Measurements from ENCODE around the gene GTPBP4.

The GTPBP4 gene

GRCh38 chr10:949446-949845, 38.8 kb upstream of the GTPBP4 start:
- no peak for ATAC-seq
- no peak for TF ChIP-seq ISL1 (CRISPR knock-in tag; IDR thresholded peaks at IDR 0.05)
- no peak for TF ChIP-seq TOX (CRISPR knock-in tag; IDR thresholded peaks at IDR 0.05; ENCODE audit: borderline replicate concordance)
- TF ChIP-seq ZFP30 (CRISPR knock-in tag; IDR thresholded peaks at IDR 0.05): no peak
- TF ChIP-seq ZNF8 (CRISPR knock-in tag; IDR thresholded peaks at IDR 0.05): no peak
- no peak for TF ChIP-seq POU6F1 (CRISPR knock-in tag; IDR thresholded peaks at IDR 0.05; ENCODE audit: borderline replicate concordance, low read depth)
- no peak for TF ChIP-seq TSHZ2 (CRISPR knock-in tag; IDR thresholded peaks at IDR 0.05)
- TF ChIP-seq ZNF70 (CRISPR knock-in tag; IDR thresholded peaks at IDR 0.05): no peak
- TF ChIP-seq CSDC2 (CRISPR knock-in tag; IDR thresholded peaks at IDR 0.05): no peak

- ATAC-seq: no peak
- TF ChIP-seq PPARA (CRISPR knock-in tag; IDR thresholded peaks at IDR 0.05; ENCODE audit: borderline replicate concordance) (no peak), TOX (CRISPR knock-in tag; IDR thresholded peaks at IDR 0.05; ENCODE audit: borderline replicate concordance) (no peak), ARNTL (CRISPR knock-in tag; IDR thresholded peaks at IDR 0.05; ENCODE audit: borderline replicate concordance, low read depth) (no peak), GLIS3 (CRISPR knock-in tag; IDR thresholded peaks at IDR 0.05) (no peak), CSDC2 (CRISPR knock-in tag; IDR thresholded peaks at IDR 0.05) (no peak), POU6F1 (CRISPR knock-in tag; IDR thresholded peaks at IDR 0.05; ENCODE audit: borderline replicate concordance, low read depth) (no peak), ZNF8 (CRISPR knock-in tag; IDR thresholded peaks at IDR 0.05) (no peak), ZFP30 (CRISPR knock-in tag; IDR thresholded peaks at IDR 0.05) (no peak), ZFP3 (CRISPR knock-in tag; IDR thresholded peaks at IDR 0.05) (no peak), RARB (CRISPR knock-in tag; IDR thresholded peaks at IDR 0.05) (no peak), BACH2 (CRISPR knock-in tag; IDR thresholded peaks at IDR 0.05; ENCODE audit: borderline replicate concordance) (no peak), ZC3H10 (CRISPR knock-in tag; IDR thresholded peaks at IDR 0.05) (no peak), SNAI2 (CRISPR knock-in tag; IDR thresholded peaks at IDR 0.05) (no peak), TSHZ2 (CRISPR knock-in tag; IDR thresholded peaks at IDR 0.05) (no peak), ESRRG (CRISPR knock-in tag; IDR thresholded peaks at IDR 0.05) (no peak), PATZ1 (CRISPR knock-in tag; IDR thresholded peaks at IDR 0.05; ENCODE audit: borderline replicate concordance) (no peak), ZNF565 (CRISPR knock-in tag; conservative IDR thresholded peaks at IDR 0.05; ENCODE audit: low read depth) (no peak), TCF4 (CRISPR knock-in tag; IDR thresholded peaks at IDR 0.05; ENCODE audit: borderline replicate concordance) (no peak), ZNF70 (CRISPR knock-in tag; IDR thresholded peaks at IDR 0.05) (no peak), CSRNP3 (CRISPR knock-in tag; IDR thresholded peaks at IDR 0.05) (no peak)
Observed at GRCh38 chr10:953836-954235, 34.4 kb upstream of the GTPBP4 start.

Data from SK-N-SH treated with all-trans-retinoic acid at 6 μM for 48 hours (cell line).